AG09319 (cell line): ENCODE results near the gene CENPQ.
"Not testable (repeated sequence)": the region's sequence is repeated elsewhere in the genome, so short reads cannot be mapped to it uniquely, and the experiment has no call there.

Source experiments
- DNase-seq: peaks from one replicate; pipeline ENCODE4 v3.0.0-alpha.2; 2010; ENCODE audit warnings: low read depth; ENCODE audit errors: extremely low read depth
- CTCF ChIP-seq: IDR thresholded peaks from 2 replicates; pipeline ENCODE4 v1.5.1; 2011; ENCODE audit warnings: low read depth, mild to moderate bottlenecking, inconsistent platforms, low read length, moderate library complexity

The CENPQ gene

GRCh38 chr6:49479308-49479970 lies 16.3 kb downstream of the CENPQ start:
- no peak for TF ChIP-seq CTCF
- DNase-seq = no peak

GRCh38 chr6:49481846-49482245 lies 18.7 kb downstream of the CENPQ start:
- not testable (repeated sequence) for DNase-seq

- DNase-seq = not testable (repeated sequence)
Observed at GRCh38 chr6:49483380-49483779, 20.2 kb downstream of the CENPQ start.

GRCh38 chr6:49490633-49491032 lies 27.5 kb downstream of the CENPQ start:
- no peak for DNase-seq
- TF ChIP-seq CTCF = no peak

GRCh38 chr6:49497304-49497703 lies 34.1 kb downstream of the CENPQ start:
- DNase-seq = no peak
- TF ChIP-seq CTCF = no peak

GRCh38 chr6:49499126-49499525 lies 36.0 kb downstream of the CENPQ start:
- no peak for TF ChIP-seq CTCF
- no peak for DNase-seq

GRCh38 chr6:49499623-49500022 lies 36.5 kb downstream of the CENPQ start, which contains the start of gene GLYATL3:
GLYATL3 (plus strand) TSS chr6:49499923; CDS start chr6:49511991, 12,068 bp downstream.
- no peak for TF ChIP-seq CTCF

GRCh38 chr6:49504666-49505065 lies 41.5 kb downstream of the CENPQ start:
- no peak for DNase-seq
- no peak for TF ChIP-seq CTCF

More at GRCh38 chr6:49499623-49500022, 36.5 kb downstream of the CENPQ start, which contains the start of gene GLYATL3:
- DNase-seq = no peak
